ENCODE results near the gene PRR14.

Gene PRR14

GRCh38 chr16:30659507-30660423 is 9.0 kb downstream of the PRR14 start:
- Histone ChIP-seq H3K27ac (ENCODE audit: low read depth, low read length) (peak overlapping the region; percentile 100), H3K4me1 (ENCODE audit: control insufficient read depth in 1 of 2, insufficient read depth in 2 of 2, low read length in 2 of 2) (peaks cover 38 to 41% of the 10 kb centered on the region in 2 donors), H3K4me3 (ENCODE audit: low read depth in 1 of 2, low read length in 2 of 2) (peak overlapping the region; percentile 86 to 96), H3K9ac (ENCODE audit: low read depth in 1 of 2, low read length in 2 of 2) (peak overlapping the region; percentile 81 to 96), H3K27me3 (ENCODE audit: control insufficient read depth in 1 of 2, insufficient read depth in 2 of 2, low read length in 2 of 2) (no peaks in the 10 kb centered on the region), H3K36me3 (ENCODE audit: control insufficient read depth in 1 of 2, insufficient read depth in 2 of 2, low read length in 2 of 2) (peaks cover 37 to 57% of the 10 kb centered on the region in 2 donors), H3K9me3 (ENCODE audit: control insufficient read depth in 1 of 2, low read length in 2 of 2) (no peaks in the 10 kb centered on the region)

GRCh38 chr16:30660424-30661261 is 9.9 kb downstream of the PRR14 start:
- Histone ChIP-seq H3K36me3 (ENCODE audit: control insufficient read depth in 1 of 2, insufficient read depth in 2 of 2, low read length in 2 of 2) (peaks cover 37 to 57% of the 10 kb centered on the region in 2 donors), H3K4me3 (ENCODE audit: low read depth in 1 of 2, low read length in 2 of 2) (peak overlapping the region; percentile 86 to 96), H3K27me3 (ENCODE audit: control insufficient read depth in 1 of 2, insufficient read depth in 2 of 2, low read length in 2 of 2) (no peaks in the 10 kb centered on the region), H3K9me3 (ENCODE audit: control insufficient read depth in 1 of 2, low read length in 2 of 2) (no peaks in the 10 kb centered on the region), H3K27ac (ENCODE audit: low read depth, low read length) (peak overlapping the region; percentile 100), H3K4me1 (ENCODE audit: control insufficient read depth in 1 of 2, insufficient read depth in 2 of 2, low read length in 2 of 2) (peaks cover 38 to 41% of the 10 kb centered on the region in 2 donors), H3K9ac (ENCODE audit: low read depth in 1 of 2, low read length in 2 of 2) (peak overlapping the region; percentile 81 to 92)

GRCh38 chr16:30662449-30662848 is 11.7 kb downstream of the PRR14 start:
- Histone ChIP-seq H3K4me1 (ENCODE audit: control insufficient read depth in 1 of 2, insufficient read depth in 2 of 2, low read length in 2 of 2) (peaks cover 30 to 32% of the 10 kb centered on the region in 2 donors), H3K9ac (ENCODE audit: low read depth in 1 of 2, low read length in 2 of 2) (no peak overlapping the region), H3K36me3 (ENCODE audit: control insufficient read depth in 1 of 2, insufficient read depth in 2 of 2, low read length in 2 of 2) (peaks cover 49 to 64% of the 10 kb centered on the region in 2 donors), H3K27me3 (ENCODE audit: control insufficient read depth in 1 of 2, insufficient read depth in 2 of 2, low read length in 2 of 2) (no peaks in the 10 kb centered on the region), H3K27ac (ENCODE audit: low read depth, low read length) (no peak overlapping the region), H3K4me3 (ENCODE audit: low read depth in 1 of 2, low read length in 2 of 2) (no peak overlapping the region), H3K9me3 (ENCODE audit: control insufficient read depth in 1 of 2, low read length in 2 of 2) (no peaks in the 10 kb centered on the region)

- Histone ChIP-seq H3K9me3 (ENCODE audit: control insufficient read depth in 1 of 2, low read length in 2 of 2) (no peaks in the 10 kb centered on the region), H3K27me3 (ENCODE audit: control insufficient read depth in 1 of 2, insufficient read depth in 2 of 2, low read length in 2 of 2) (no peaks in the 10 kb centered on the region), H3K9ac (ENCODE audit: low read depth in 1 of 2, low read length in 2 of 2) (no peak overlapping the region), H3K4me1 (ENCODE audit: control insufficient read depth in 1 of 2, insufficient read depth in 2 of 2, low read length in 2 of 2) (peaks cover 28 to 30% of the 10 kb centered on the region in 2 donors), H3K36me3 (ENCODE audit: control insufficient read depth in 1 of 2, insufficient read depth in 2 of 2, low read length in 2 of 2) (peaks cover 54 to 70% of the 10 kb centered on the region in 2 donors), H3K4me3 (ENCODE audit: low read depth in 1 of 2, low read length in 2 of 2) (no peak overlapping the region), H3K27ac (ENCODE audit: low read depth, low read length) (no peak overlapping the region)
Observed at GRCh38 chr16:30663038-30663437, 12.3 kb downstream of the PRR14 start.

- no peak overlapping the region for H3K9ac ChIP-seq (ENCODE audit: low read depth in 1 of 2, low read length in 2 of 2)
- H3K36me3 ChIP-seq (ENCODE audit: control insufficient read depth in 1 of 2, insufficient read depth in 2 of 2, low read length in 2 of 2): peaks cover 54 to 76% of the 10 kb centered on the region in 2 donors
- H3K4me3 ChIP-seq (ENCODE audit: low read depth in 1 of 2, low read length in 2 of 2): no peak overlapping the region
- H3K9me3 ChIP-seq (ENCODE audit: control insufficient read depth in 1 of 2, low read length in 2 of 2): no peaks in the 10 kb centered on the region
- no peak overlapping the region for H3K27ac ChIP-seq (ENCODE audit: low read depth, low read length)
- H3K27me3 ChIP-seq (ENCODE audit: control insufficient read depth in 1 of 2, insufficient read depth in 2 of 2, low read length in 2 of 2): no peaks in the 10 kb centered on the region
- H3K4me1 ChIP-seq (ENCODE audit: control insufficient read depth in 1 of 2, insufficient read depth in 2 of 2, low read length in 2 of 2): peaks cover 28 to 30% of the 10 kb centered on the region in 2 donors
Observed at GRCh38 chr16:30663820-30664219, 13.1 kb downstream of the PRR14 start.

- H3K9me3 ChIP-seq (ENCODE audit: control insufficient read depth in 1 of 2, low read length in 2 of 2): no peaks in the 10 kb centered on the region
- H3K4me3 ChIP-seq (ENCODE audit: low read depth in 1 of 2, low read length in 2 of 2): no peak overlapping the region
- H3K4me1 ChIP-seq (ENCODE audit: control insufficient read depth in 1 of 2, insufficient read depth in 2 of 2, low read length in 2 of 2): peaks cover 28 to 30% of the 10 kb centered on the region in 2 donors
- no peak overlapping the region for H3K9ac ChIP-seq (ENCODE audit: low read depth in 1 of 2, low read length in 2 of 2)
- peaks cover 58 to 81% of the 10 kb centered on the region in 2 donors for H3K36me3 ChIP-seq (ENCODE audit: control insufficient read depth in 1 of 2, insufficient read depth in 2 of 2, low read length in 2 of 2)
- H3K27ac ChIP-seq (ENCODE audit: low read depth, low read length): no peak overlapping the region
- H3K27me3 ChIP-seq (ENCODE audit: control insufficient read depth in 1 of 2, insufficient read depth in 2 of 2, low read length in 2 of 2): no peaks in the 10 kb centered on the region
Observed at GRCh38 chr16:30664616-30665109, 13.9 kb downstream of the PRR14 start.

- no peak overlapping the region for H3K4me3 ChIP-seq (ENCODE audit: low read depth in 1 of 2, low read length in 2 of 2)
- H3K27me3 ChIP-seq (ENCODE audit: control insufficient read depth in 1 of 2, insufficient read depth in 2 of 2, low read length in 2 of 2): no peaks in the 10 kb centered on the region
- H3K27ac ChIP-seq (ENCODE audit: low read depth, low read length): no peak overlapping the region
- H3K4me1 ChIP-seq (ENCODE audit: control insufficient read depth in 1 of 2, insufficient read depth in 2 of 2, low read length in 2 of 2): peaks cover 23 to 28% of the 10 kb centered on the region in 2 donors
- H3K9me3 ChIP-seq (ENCODE audit: control insufficient read depth in 1 of 2, low read length in 2 of 2): no peaks in the 10 kb centered on the region
- peaks cover 65 to 88% of the 10 kb centered on the region in 2 donors for H3K36me3 ChIP-seq (ENCODE audit: control insufficient read depth in 1 of 2, insufficient read depth in 2 of 2, low read length in 2 of 2)
- no peak overlapping the region for H3K9ac ChIP-seq (ENCODE audit: low read depth in 1 of 2, low read length in 2 of 2)
Observed at GRCh38 chr16:30665155-30665829, 14.5 kb downstream of the PRR14 start.

- H3K36me3 ChIP-seq (ENCODE audit: control insufficient read depth in 1 of 2, insufficient read depth in 2 of 2, low read length in 2 of 2): peaks cover 67 to 90% of the 10 kb centered on the region in 2 donors
- H3K9me3 ChIP-seq (ENCODE audit: control insufficient read depth in 1 of 2, low read length in 2 of 2): no peaks in the 10 kb centered on the region
- no peak overlapping the region for H3K4me3 ChIP-seq (ENCODE audit: low read depth in 1 of 2, low read length in 2 of 2)
- H3K9ac ChIP-seq (ENCODE audit: low read depth in 1 of 2, low read length in 2 of 2): no peak overlapping the region
- H3K27ac ChIP-seq (ENCODE audit: low read depth, low read length): no peak overlapping the region
- peaks cover 18 to 23% of the 10 kb centered on the region in 2 donors for H3K4me1 ChIP-seq (ENCODE audit: control insufficient read depth in 1 of 2, insufficient read depth in 2 of 2, low read length in 2 of 2)
- no peaks in the 10 kb centered on the region for H3K27me3 ChIP-seq (ENCODE audit: control insufficient read depth in 1 of 2, insufficient read depth in 2 of 2, low read length in 2 of 2)
Observed at GRCh38 chr16:30665830-30666190, 15.1 kb downstream of the PRR14 start.

GRCh38 chr16:30666681-30667080 is 15.9 kb downstream of the PRR14 start:
- Histone ChIP-seq H3K27me3 (ENCODE audit: control insufficient read depth in 1 of 2, insufficient read depth in 2 of 2, low read length in 2 of 2) (no peaks in the 10 kb centered on the region), H3K27ac (ENCODE audit: low read depth, low read length) (no peak overlapping the region)

More at GRCh38 chr16:30666681-30667080, 15.9 kb downstream of the PRR14 start:
- Histone ChIP-seq H3K9me3 (ENCODE audit: control insufficient read depth in 1 of 2, low read length in 2 of 2) (no peaks in the 10 kb centered on the region), H3K9ac (ENCODE audit: low read depth in 1 of 2, low read length in 2 of 2) (no peak overlapping the region), H3K4me3 (ENCODE audit: low read depth in 1 of 2, low read length in 2 of 2) (no peak overlapping the region), H3K36me3 (ENCODE audit: control insufficient read depth in 1 of 2, insufficient read depth in 2 of 2, low read length in 2 of 2) (peaks cover 64 to 81% of the 10 kb centered on the region in 2 donors), H3K4me1 (ENCODE audit: control insufficient read depth in 1 of 2, insufficient read depth in 2 of 2, low read length in 2 of 2) (peaks cover 9 to 15% of the 10 kb centered on the region in 2 donors)
